Measurements from ENCODE around the gene NSDHL. TPM values are rescaled to one million over a fixed set of nuclear protein-coding genes. Genes with fewer than 3 reads are reported as not detected.

The NSDHL gene
- polyA plus RNA-seq, 2 of the 4 experiments (the other 2 are of a cell fraction): 24.9 to 50.5 TPM

GRCh38 chrX:152895121-152895520 is 64.3 kb downstream of the NSDHL start:
- CTCF ChIA-PET: interaction anchor here (0.8 to 1.2 kb wide), 2 partner anchors 10 to 26 kb away, joined by 3 read pairs; no protein-coding TSS in a partner anchor
- POLR2A ChIA-PET: no interaction called here
- ATAC-seq (no peak), FAIRE-seq (no peak), DNase-seq (ENCODE audit: low read depth in 1 of 2, low spot score in 1 of 2) (no peak)
- 96% methylated on average over 3 of the region's 3 CpGs for WGBS (ENCODE audit: missing lambda C conversion rate)
- no peak overlapping the region for H3K4me3 ChIP-seq
- TF ChIP-seq PHF8 (IDR thresholded peaks at IDR 0.05; ENCODE audit: borderline replicate concordance, low read depth) (no peak), JUN (IDR thresholded peaks at IDR 0.05) (no peak), MAZ (IDR thresholded peaks at IDR 0.05; ENCODE audit: borderline replicate concordance, low read depth, low read length) (no peak), NPAS2 (CRISPR knock-in tag; IDR thresholded peaks at IDR 0.05; ENCODE audit: borderline replicate concordance) (no peak), ZC3H11A (IDR thresholded peaks at IDR 0.05) (no peak), RCOR1 (IDR thresholded peaks at IDR 0.05; ENCODE audit: low read depth, low read length) (no peak), CHD4 (IDR thresholded peaks at IDR 0.05; ENCODE audit: borderline replicate concordance) (no peak), ELK1 (IDR thresholded peaks at IDR 0.05; ENCODE audit: low read depth, low read length) (no peak), FOXS1 (CRISPR knock-in tag; IDR thresholded peaks at IDR 0.05) (no peak), ATOH8 (CRISPR knock-in tag; IDR thresholded peaks at IDR 0.05; ENCODE audit: low read depth) (no peak), HES2 (IDR thresholded peaks at IDR 0.05) (no peak), MAFK (IDR thresholded peaks at IDR 0.05; ENCODE audit: partially characterized antibody) (no peak)
- H3K27ac ChIP-seq: no peak overlapping the region
- peaks cover 10% of the 10 kb centered on the region for H3K4me1 ChIP-seq
- no peaks in the 10 kb centered on the region for H3K9me3 ChIP-seq
- no peak overlapping the region for H3K4me2 ChIP-seq

- no peak for DNase-seq (ENCODE audit: low read depth in 1 of 2, low spot score in 1 of 2)
- ChIA-PET CTCF (interaction anchor here (2.1 kb wide), 1 partner anchor 10 kb away, joined by 7 read pairs; no protein-coding TSS in a partner anchor), POLR2A (no interaction called here)
- H3K4me2 ChIP-seq: no peak overlapping the region; the same call in 2 of the 3 replicates
- H3K9me3 ChIP-seq: no peaks in the 10 kb centered on the region
- ATAC-seq: no peak
- H3K4me1 ChIP-seq: peaks cover 10% of the 10 kb centered on the region
- FAIRE-seq: peak; percentile 63
- WGBS (ENCODE audit: missing lambda C conversion rate): 53% methylated on average over 6 of the region's 8 CpGs
- no peak for TF ChIP-seq TP53 (CRISPR knock-in tag; IDR thresholded peaks at IDR 0.05)
- TF ChIP-seq EHF (CRISPR knock-in tag; IDR thresholded peaks at IDR 0.05): no peak
- no peak for TF ChIP-seq ELK1 (IDR thresholded peaks at IDR 0.05; ENCODE audit: low read depth, low read length)
- no peak for TF ChIP-seq ATOH8 (CRISPR knock-in tag; IDR thresholded peaks at IDR 0.05; ENCODE audit: low read depth)
- no peak overlapping the region for H3K27ac ChIP-seq
- H3K4me3 ChIP-seq: no peak overlapping the region
These were observed 65.0 kb downstream of the NSDHL start for GRCh38 chrX:152895724-152896420.

- Histone ChIP-seq H3K4me2 (peak overlapping the region; percentile 96; the same call in 1 of the 3 replicates), H3K9me3 (no peaks in the 10 kb centered on the region), H3K4me1 (peaks cover 10% of the 10 kb centered on the region), H3K4me3 (no peak overlapping the region), H3K27ac (no peak overlapping the region)
- POLR2A ChIA-PET: no interaction called here
- peak in 1 of 2 experiments; percentile 4; a peak in 1 of 6 replicates for ATAC-seq
- FAIRE-seq: peak; percentile 23
- WGBS (ENCODE audit: missing lambda C conversion rate): 21% methylated on average over 8 of the region's 8 CpGs
- peak; percentile 27 to 41 for DNase-seq (ENCODE audit: low read depth in 1 of 2, low spot score in 1 of 2)
- TF ChIP-seq SREBF2 (IDR thresholded peaks at IDR 0.05) (no peak), JUNB (IDR thresholded peaks at IDR 0.05) (no peak), EHF (CRISPR knock-in tag; IDR thresholded peaks at IDR 0.05) (no peak), HDAC2 (IDR thresholded peaks at IDR 0.05) (no peak), CHD2 (IDR thresholded peaks at IDR 0.05; ENCODE audit: low read length, partially characterized antibody) (no peak), SMC3 (IDR thresholded peaks at IDR 0.05) (no peak), CBX2 (IDR thresholded peaks at IDR 0.05; ENCODE audit: borderline replicate concordance, low read depth) (no peak), CEBPB (IDR thresholded peaks at IDR 0.05) (no peak), CHD4 (IDR thresholded peaks at IDR 0.05; ENCODE audit: borderline replicate concordance) (no peak), RFX5 (IDR thresholded peaks at IDR 0.05) (no peak), NR3C1 (IDR thresholded peaks at IDR 0.05) (no peak), RNF2 (IDR thresholded peaks at IDR 0.05; ENCODE audit: borderline replicate concordance, low read depth) (no peak)
- CTCF ChIA-PET: interaction anchor here (2.1 kb wide), 1 partner anchor 9 kb away, joined by 7 read pairs; no protein-coding TSS in a partner anchor
These were observed 65.6 kb downstream of the NSDHL start for GRCh38 chrX:152896450-152896849.
